Lower leg skin (tissue), 4 donors: Measurements from ENCODE around the gene PIAS3. TPM values are rescaled to one million over a fixed set of nuclear protein-coding genes. Genes with fewer than 3 reads are reported as not detected.

Experiments used
- DNase-seq, 2 donors: peaks; one replicate each; pipeline ENCODE4 v3.0.0-alpha.2; 2019; ENCODE audit warnings: low spot score in 2 of 2
- H3K4me3 ChIP-seq: fragments of 200-600 bp; sonication (generic); 2 replicates; pipeline ENCODE4 v1.5.1; 2017; ENCODE audit warnings: mild to moderate bottlenecking, low read depth; ENCODE audit not compliant: poor library complexity, severe bottlenecking
- POLR2A ChIP-seq, 2 donors: fragments of 450-650 bp; IDR thresholded peaks; one replicate each; pipeline ENCODE4 v1.6.1; 2016 to 2017; ENCODE audit warnings: antibody characterized with exemption in 2 of 2, mild to moderate bottlenecking in 1 of 2, moderate library complexity in 1 of 2
- whole genome bisulfite sequencing, 2 donors: methylation state at CpG; one replicate each; pipeline ENCODE4 v1.1.5; 2018; 5-methylcytosine and 5-hydroxymethylcytosine counted together
- intact Hi-C: fragments of 100-400 bp; cut with DNase I; formaldehyde crosslinking; loops from one replicate; pipeline ENCODE4 v1.15.0; 2023; ENCODE audit warnings: low total_unique reads
- total RNA-seq, 4 donors: library from RNA; depleted of rRNA; stranded (reverse); fragments of >200 nt; gene quantifications; one replicate each; pipeline ENCODE4 v1.1.0, GENCODE V29; 2016
- TF ChIP-seq, protein P1 (sequence below), 3 donors: fragments of 450-650 bp; IDR thresholded peaks; one replicate each; pipeline ENCODE4 v1.5.1; 2016; ENCODE audit warnings: antibody characterized with exemption in 3 of 3, mild to moderate bottlenecking in 3 of 3, moderate library complexity in 2 of 3

PIAS3 gene
- total RNA-seq, 4 donors from 2014 or later, result 22.8 to 47.7 (median 33.0) TPM

DNA sequence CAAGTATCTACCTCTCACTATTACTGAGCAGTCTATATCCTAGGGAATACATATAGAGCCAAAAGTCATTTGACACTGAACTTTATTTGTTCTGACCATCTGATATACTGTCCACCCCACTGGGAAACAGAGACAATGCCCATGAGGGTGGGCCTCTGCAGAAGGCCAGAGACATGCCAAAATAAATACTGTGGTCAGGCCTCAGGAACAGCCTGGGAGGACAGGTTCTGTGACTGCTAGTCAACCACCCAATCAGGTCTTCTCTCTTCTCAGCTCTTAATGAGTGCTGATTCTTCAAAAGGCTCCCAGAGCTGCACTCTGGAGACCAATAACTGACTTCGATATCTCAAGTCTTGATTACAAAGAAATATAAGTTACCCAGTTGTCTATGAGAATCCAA, 32.3 kb upstream of the PIAS3 start:
- peak in 1 of 2 donors; percentile 43 for DNase-seq
- intact Hi-C loops, result no loop called here
- H3K4me3 ChIP-seq, result no peak overlapping the region
- WGBS, 2 donors, result 24 to 35% methylated on average over 1 of the region's 1 CpG
- TF ChIP-seq, protein P1, sequence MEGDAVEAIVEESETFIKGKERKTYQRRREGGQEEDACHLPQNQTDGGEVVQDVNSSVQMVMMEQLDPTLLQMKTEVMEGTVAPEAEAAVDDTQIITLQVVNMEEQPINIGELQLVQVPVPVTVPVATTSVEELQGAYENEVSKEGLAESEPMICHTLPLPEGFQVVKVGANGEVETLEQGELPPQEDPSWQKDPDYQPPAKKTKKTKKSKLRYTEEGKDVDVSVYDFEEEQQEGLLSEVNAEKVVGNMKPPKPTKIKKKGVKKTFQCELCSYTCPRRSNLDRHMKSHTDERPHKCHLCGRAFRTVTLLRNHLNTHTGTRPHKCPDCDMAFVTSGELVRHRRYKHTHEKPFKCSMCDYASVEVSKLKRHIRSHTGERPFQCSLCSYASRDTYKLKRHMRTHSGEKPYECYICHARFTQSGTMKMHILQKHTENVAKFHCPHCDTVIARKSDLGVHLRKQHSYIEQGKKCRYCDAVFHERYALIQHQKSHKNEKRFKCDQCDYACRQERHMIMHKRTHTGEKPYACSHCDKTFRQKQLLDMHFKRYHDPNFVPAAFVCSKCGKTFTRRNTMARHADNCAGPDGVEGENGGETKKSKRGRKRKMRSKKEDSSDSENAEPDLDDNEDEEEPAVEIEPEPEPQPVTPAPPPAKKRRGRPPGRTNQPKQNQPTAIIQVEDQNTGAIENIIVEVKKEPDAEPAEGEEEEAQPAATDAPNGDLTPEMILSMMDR (IDR thresholded peaks at IDR 0.05), result no peak
- no peak for TF ChIP-seq POLR2A (IDR thresholded peaks at IDR 0.05)

DNA sequence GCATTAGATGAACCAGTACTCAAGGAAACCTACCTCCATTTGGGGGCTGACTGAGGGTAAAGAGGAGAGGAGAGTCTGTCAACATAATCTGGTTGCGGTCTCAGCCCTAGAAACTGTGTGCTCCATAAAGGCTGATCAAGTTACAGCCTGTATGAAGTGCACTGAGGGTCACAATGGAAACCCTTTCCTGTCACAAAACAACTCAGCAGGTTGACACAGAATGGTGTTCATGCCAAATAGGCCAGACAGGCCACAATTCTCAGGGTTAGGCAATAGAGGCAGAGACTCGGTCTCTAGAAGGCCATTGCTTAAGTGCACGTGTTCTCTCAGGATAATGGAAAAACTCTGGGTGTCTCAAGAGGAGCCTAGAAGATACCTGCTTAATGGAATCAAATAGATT, 30.8 kb upstream of the PIAS3 start:
- no peak overlapping the region for H3K4me3 ChIP-seq
- 79% methylated on average over 3 of the region's 3 CpGs for WGBS, 2 donors
- DNase-seq, result no peak
- intact Hi-C loops, result no loop called here
- no peak for TF ChIP-seq POLR2A (IDR thresholded peaks at IDR 0.05)
- TF ChIP-seq, protein P1 (IDR thresholded peaks at IDR 0.05), result no peak

DNA sequence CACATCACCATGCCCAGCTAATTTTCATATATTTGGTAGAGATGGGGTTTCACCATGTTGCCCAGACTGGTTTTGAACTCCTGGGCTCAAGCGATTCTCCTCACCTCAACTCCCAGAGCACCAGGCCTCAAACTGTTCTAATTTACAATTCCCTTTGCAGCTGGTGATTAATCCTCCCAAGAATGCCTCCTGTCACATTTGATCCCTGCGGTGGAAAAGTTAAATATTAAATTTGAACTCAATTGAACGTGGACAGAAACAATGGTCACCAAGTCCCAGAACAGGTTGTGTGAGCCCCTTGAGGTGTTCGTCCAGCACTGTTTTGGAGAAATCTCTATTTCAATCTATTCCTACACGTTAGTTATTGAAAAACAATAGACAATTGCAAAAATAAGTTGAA, 28.8 kb upstream of the PIAS3 start:
- intact Hi-C loops, result no loop called here
- no peak for DNase-seq
- no peak overlapping the region for H3K4me3 ChIP-seq
- TF ChIP-seq, protein P1 (IDR thresholded peaks at IDR 0.05), result no peak
- TF ChIP-seq POLR2A (IDR thresholded peaks at IDR 0.05), result no peak
- 77 to 83% methylated on average over 5 of the region's 5 CpGs for WGBS, 2 donors

DNA sequence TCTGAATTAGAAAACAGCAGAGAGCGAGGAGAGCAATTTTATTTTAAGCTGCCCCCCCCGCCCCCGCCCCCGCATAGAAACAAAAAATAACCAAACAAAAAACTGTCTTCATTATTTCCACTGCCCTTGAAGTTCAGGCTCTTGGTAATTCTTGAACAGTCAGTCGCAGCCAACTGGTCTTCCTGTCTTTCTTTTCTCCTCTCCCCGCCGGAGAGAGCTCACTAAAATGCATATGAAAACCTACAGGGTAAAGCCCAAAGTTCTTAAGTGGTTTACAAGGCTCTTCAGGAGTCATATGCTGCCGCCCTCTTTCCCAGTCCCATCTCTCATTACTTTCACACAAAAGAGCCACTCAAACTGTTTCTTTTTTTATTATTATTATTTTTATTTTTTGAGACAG, 27.9 kb upstream of the PIAS3 start:
- TF ChIP-seq, protein P1 (IDR thresholded peaks at IDR 0.05), result no peak
- no peak for TF ChIP-seq POLR2A (IDR thresholded peaks at IDR 0.05)
- intact Hi-C loops, result no loop called here
- WGBS, 2 donors, result 60 to 67% methylated on average over 8 of the region's 8 CpGs
- DNase-seq, result no peak
- H3K4me3 ChIP-seq, result no peak overlapping the region

DNA sequence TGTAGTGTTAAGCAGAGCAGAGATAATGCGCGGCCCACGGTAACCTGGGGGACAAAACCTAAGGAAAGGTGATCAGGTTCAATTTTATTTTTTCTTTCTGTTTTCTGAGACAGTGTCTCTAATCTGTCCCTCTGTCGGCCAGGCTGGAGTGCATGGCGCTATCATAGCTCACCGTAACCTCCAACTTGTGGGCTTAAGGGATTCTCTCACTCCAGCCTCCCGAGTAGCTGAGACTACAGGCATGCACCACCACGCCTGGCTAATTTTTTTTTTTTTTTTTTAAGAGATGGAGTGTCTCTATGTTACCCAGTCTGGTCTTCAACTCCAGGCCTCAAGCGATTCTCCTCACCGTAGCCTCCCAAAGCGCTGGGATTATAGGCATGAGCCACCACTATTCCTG, 27.5 kb upstream of the PIAS3 start:
- 42 to 50% methylated on average over 11 of the region's 11 CpGs for WGBS, 2 donors
- no peak for DNase-seq
- intact Hi-C loops, result no loop called here
- TF ChIP-seq POLR2A (IDR thresholded peaks at IDR 0.05), result no peak
- TF ChIP-seq, protein P1 (IDR thresholded peaks at IDR 0.05), result no peak
- peak overlapping the region; percentile 26 for H3K4me3 ChIP-seq

DNA sequence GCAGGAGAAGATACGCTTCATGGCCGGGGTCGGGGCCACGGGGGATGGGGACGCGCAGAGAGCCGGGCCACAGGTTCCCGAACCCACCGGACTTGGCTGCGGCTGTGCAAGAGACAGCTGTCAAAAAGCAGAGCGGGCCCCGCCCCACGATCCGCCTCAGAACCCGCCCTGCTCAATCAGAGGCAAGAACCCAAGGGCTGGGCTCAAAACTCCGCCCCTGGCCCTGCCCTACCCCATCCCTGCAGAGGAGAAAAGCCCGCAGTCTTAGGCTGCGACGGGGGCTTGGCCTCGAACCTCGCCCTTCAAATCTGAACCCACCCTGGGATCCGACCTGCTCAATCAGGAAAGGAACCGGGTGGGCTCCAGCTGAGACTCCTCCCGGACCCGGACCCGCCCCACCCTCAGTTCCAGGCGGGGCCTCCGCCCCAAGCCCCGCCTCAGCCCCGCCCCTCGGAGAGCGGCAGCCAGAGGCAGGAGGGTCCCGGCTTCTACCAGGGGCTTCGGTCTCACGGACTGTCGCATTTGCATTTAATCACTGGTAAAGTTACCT, 26.9 kb upstream of the PIAS3 start, which contains the start of gene ANKRD35:
Gene ANKRD35, minus strand, starts transcription at position 129 of the 550 bp plus-strand sequence. Its CDS starts 108 bp downstream, at position 21.
- intact Hi-C loops, result no loop called here
- 2% methylated on average over 24 to 26 of the region's 36 CpGs for WGBS, 2 donors
- peak within 1 kb of the TSS; percentile 26 for H3K4me3 ChIP-seq
- DNase-seq, result peak; percentile 86 to 97
- TF ChIP-seq POLR2A (IDR thresholded peaks at IDR 0.05), result no peak
- TF ChIP-seq, protein P1 (IDR thresholded peaks at IDR 0.05), result no peak
